HG02588 (cell line): ENCODE results near the gene PRR15L.
"Not testable (repeated sequence)": the region's sequence is repeated elsewhere in the genome, so short reads cannot be mapped to it uniquely, and the experiment has no call there.

Experiments
- ATAC-seq: cut with Tn5 transposase; IDR thresholded peaks from one replicate; pipeline ENCODE4 v1.9.1; 2021; ENCODE audit warnings: mild to moderate bottlenecking, moderate library complexity; ENCODE audit not compliant: unreplicated experiment

PRR15L gene

DNA sequence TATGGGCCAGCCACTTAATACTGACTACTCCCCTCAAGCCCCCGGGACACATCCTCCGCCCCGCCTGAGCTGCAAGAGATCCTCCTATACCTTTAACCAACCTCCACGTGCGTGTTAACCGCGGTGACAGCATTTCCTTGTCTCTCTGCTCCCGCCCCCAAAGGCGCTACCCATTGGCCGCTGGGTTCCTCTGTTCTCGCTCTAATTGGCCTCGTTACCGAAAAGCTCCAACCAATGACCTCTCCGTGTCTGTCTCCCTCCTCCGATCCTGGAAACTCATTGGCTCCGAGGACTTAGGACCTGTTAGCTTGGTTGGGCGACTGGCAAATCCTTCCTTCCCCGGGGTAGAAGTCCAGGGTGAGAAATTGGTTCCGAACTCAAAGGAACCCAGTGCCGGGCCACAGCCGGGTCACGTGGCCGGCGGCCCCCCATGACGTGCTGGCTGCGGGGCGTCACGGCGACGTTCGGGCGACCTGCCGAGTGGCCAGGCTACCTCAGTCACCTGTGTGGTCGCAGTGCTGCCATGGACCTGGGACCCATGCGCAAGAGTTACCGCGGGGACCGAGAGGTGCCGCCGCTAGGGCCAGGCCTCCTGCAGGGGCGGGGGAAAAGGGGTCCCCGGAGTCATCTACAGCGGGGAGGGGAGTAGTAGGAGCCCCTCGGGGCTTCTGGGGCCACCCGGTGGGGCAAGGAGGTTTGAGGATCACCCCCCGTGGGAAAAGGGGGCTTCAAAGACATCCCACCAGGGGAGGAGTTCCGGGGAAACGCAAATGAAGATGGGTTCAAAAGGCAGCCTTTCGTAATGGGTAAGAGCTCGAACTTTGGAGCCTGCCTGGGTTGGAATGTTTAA lies 16.2 kb downstream of the PRR15L start, which contains the start of gene PNPO:
PNPO (plus strand) TSS at position 326 of the 850 bp plus-strand sequence; CDS start at position 431, 105 bp downstream.
- ATAC-seq: peak; percentile 86

DNA sequence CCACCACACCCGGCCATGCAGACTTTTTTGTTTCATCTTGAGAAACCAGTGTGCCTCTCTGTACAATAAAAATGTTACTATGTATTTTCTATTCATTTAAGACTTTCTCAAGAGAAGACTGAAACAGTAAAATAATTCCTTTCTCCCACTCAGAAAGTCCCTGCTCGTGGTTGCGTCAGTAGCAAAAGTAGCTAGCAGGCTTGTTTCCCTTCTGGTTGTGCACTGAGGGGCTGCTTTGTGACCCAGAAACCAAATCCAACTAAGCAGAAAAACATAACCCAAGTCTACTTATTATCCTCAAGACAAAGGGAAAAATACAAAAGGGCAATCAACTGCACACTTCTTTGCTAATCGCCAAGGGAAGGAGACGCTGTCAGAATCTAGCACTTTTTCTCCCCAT lies 19.7 kb downstream of the PRR15L start:
- ATAC-seq: no peak

DNA sequence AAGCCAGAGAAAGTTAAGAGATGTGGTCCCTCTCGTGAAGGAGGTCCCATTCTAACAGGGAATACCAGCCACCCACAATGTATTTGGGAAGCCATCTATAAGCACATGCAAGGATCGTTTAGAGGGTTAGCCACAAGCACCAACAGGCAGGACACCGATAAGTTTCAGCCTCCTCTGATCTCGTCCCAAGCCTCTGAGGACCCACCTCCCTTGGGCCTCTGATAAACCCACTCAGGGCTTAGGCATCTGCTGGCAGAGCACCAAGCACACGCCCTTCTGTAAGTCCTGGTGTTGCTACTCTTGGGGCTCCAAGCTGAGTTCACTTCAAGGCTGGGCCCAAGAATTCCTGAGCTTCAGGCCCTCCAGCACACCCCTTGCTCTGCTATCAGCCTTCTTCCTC lies 21.7 kb downstream of the PRR15L start:
- no peak for ATAC-seq

DNA sequence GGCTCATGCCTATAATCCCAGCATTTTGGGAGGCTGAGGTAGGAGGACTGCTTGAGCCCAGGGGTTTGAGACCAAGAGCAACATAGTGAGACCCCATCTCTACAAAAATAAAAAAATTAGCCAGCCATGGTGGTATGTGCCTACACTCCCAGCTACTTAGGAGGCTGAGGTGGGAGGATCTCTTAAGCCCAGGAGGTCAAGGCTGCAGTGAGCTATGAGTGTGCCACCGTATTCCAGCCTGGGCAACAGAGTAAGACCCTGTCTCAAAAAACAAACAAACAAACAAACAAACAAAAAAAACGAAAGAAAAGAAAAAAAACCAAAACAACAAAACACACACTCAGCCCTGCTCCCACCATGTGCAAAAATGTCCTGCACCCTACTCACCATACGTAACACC lies 22.2 kb downstream of the PRR15L start:
- not testable (repeated sequence) for ATAC-seq

- ATAC-seq: no peak
Observed at GRCh38 chr17:47934856-47935255, 22.8 kb downstream of the PRR15L start.

- no peak for ATAC-seq
Observed at GRCh38 chr17:47931848-47932247, 25.8 kb downstream of the PRR15L start.

GRCh38 chr17:47929218-47930000 lies 28.3 kb downstream of the PRR15L start:
- ATAC-seq: no peak

- ATAC-seq: no peak
Observed at GRCh38 chr17:47928415-47928814, 29.3 kb downstream of the PRR15L start.

DNA sequence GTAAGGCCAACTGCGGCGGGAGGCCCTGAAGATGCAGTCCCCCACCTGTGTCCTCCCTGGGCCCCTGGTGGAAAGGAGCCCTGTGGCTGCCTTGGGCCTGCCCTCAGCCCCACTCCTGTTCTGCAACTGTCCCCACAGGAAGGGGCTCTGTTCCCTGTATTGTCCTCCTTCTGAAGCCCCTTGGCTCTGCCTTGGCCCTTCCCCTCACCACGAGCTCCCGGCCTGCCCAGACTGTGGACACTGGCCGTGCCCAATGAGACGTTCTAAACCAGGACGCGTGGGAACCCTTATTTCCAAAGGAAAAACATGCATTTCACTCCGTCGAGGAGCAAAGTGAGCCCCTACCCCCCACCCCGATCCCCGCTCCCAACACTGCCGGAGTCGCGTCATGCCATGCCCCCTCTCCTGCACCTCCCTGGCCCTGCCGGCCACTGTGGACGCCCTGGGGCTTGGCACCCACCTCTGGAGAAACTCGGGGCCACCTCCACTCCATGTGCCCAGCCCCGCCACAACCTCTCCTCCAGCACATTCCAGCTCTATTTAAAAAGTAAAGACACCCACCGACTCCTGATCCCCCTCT lies 29.8 kb downstream of the PRR15L start:
- ATAC-seq: no peak

DNA sequence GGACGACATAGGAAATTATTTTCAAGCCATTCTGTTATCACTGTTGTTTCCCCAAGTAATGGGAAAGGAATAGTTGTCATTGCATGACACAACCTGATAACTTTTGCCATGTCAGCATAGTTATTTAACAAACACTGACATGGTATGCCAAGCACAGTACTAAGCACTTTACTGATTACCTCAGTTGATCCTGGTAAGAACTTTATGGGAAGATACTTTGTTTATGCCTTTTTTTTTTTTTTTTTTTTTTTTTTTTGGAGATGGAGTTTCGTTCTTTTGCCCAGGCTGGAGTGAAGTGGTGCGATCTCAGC lies 32.0 kb downstream of the PRR15L start:
- ATAC-seq: no peak

DNA sequence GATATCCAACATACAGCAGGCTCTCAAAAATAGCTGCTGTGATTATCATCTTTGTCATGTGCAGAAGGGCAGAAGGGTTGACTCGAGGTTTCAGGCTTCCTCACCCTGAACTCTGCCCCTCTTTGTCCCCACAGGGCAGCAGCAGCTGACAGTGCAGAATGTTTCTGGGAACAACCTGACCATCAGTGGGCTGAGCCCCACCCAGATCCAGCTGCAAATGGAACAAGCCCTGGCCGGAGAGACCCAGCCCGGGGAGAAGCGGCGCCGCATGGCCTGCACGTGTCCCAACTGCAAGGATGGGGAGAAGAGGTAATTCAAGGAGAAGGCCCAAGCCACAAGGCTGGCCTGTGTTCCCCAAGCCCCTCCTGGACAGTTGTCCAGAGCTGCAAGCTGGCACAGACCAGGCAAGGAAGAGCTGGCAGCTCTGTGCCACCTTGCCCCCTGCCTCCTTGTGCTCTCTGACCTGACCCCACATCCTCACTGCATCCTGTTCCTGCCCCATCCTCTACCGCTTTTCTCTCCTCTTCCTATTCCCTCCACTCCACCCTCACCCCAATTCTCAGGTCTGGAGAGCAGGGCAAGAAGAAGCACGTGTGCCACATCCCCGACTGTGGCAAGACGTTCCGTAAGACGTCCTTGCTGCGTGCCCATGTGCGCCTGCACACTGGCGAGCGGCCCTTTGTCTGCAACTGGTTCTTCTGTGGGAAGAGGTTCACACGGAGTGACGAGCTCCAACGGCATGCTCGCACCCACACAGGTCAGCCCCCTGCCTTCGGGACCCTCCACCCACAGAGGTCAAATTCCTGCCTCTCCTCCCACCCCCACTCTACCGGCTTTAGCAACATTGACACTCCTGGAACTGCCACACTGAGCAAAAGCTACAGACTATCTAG lies 32.7 kb downstream of the PRR15L start:
- ATAC-seq: no peak

GRCh38 chr17:47919889-47920288 lies 37.8 kb downstream of the PRR15L start:
- ATAC-seq: not testable (repeated sequence)

DNA sequence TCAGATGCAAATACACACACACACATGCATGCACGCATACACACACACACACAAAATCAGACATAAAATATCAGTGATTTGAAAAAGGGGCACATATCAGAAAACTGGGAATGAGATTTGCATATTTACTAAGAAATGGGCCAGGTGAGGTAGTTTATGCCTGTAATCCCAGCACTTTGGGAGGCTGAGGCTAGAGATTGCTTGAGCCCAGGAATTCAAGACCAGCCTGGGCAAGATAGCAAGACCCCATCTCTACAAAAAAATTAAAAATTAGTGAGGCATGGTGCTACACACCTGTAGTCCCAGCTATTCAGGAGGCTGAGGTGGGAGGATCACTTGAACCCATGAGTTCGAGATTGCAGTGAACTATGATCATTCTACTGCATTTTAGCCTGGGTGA lies 38.7 kb downstream of the PRR15L start:
- ATAC-seq: no peak

DNA sequence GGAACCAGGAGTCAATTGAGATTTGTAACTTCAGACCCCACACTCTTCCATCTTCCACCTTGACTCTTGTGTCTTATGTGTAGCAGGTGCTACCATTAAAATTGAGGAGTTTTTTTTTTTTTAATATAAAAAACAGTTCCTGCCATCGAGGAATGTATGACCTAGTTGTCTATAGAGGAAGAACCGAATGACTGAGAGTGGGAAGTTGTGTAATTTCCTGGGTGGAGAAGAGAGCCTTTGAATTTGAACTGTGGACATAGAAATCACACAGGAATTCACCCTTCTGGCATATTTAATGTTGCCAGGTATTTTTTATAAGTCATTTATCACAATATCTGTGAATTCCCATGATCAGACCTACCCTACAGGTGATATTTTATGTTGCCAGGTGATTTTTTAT lies 39.7 kb downstream of the PRR15L start:
- ATAC-seq: no peak

- no peak for ATAC-seq
Observed at GRCh38 chr17:47917581-47917980, 40.1 kb downstream of the PRR15L start.

DNA sequence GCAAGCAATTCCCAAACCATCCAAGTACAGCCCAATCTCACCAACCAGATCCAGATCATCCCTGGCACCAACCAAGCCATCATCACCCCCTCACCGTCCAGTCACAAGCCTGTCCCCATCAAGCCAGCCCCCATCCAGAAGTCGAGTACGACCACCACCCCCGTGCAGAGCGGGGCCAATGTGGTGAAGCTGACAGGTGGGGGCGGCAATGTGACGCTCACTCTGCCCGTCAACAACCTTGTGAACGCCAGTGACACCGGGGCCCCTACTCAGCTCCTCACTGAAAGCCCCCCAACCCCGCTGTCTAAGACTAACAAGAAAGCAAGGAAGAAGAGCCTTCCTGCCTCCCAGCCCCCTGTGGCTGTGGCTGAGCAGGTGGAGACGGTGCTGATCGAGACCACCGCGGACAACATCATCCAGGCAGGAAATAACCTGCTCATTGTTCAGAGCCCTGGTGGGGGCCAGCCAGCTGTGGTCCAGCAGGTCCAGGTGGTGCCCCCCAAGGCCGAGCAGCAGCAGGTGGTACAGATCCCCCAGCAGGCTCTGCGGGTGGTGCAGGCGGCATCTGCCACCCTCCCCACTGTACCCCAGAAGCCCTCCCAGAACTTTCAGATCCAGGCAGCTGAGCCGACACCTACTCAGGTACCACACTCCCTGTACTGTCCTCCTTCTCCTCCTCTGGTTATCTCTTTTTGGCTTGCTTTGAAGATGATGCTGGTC lies 41.0 kb downstream of the PRR15L start:
- ATAC-seq: no peak

GRCh38 chr17:47915776-47916398 lies 41.8 kb downstream of the PRR15L start:
- ATAC-seq: no peak

DNA sequence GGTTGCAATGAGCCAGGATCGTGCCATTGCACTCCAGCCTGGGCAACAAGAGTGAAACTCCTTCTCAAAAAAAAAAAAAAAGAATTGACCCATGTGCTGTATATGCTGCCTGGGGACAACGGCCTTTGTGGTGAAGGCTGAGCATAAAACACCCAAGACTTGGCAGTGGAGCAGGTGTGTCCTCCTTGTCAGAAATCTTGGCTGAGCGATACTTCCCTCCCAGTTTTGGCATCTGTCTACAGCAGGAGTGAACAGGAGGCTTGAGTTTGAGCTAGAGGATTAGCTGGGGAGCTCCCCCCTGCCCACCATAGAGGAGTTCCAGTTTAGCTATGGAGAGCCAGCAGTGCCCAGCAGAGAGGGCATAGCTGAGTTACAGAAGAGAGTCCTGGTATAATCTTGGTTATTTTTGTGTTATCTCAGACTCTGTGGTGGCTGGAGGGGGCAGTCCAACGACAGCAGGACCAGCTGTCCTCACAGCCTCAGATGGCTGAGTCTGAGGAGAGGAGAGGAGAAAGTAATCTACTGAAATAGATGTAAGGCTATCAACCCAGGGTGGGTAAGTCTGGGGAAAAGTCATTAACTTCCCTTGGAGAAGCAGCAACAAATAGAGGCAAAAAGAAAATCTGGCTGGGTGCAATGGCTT lies 43.3 kb downstream of the PRR15L start:
- no peak for ATAC-seq

DNA sequence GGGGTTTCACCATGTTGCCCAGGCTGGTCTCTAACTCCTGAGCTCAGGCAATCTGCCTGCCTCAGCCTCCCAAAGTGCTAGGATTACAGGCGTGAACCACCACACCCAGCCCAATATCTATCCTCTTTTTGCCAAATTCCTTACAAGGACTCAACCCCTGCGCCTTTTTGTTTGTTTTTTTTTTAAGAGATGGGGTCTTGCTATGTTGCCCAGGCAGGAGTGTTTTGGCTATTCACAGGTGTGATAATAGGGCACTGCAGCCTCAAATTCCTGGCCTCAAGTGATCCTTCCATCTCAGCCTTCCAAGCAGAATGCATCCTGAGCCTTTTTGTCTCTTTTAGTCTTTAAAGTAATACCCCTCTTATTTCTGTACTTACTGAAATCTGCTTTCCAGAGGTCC lies 44.6 kb downstream of the PRR15L start:
- no peak for ATAC-seq
